EL (cell line): Measurements from ENCODE around the gene FYB2.

Experiments used
- DNase-seq: peaks from one replicate; pipeline ENCODE4 v3.0.0-alpha.2; 2016

Gene FYB2

GRCh38 chr1:56834137-56834900, 15.1 kb upstream of the FYB2 start:
- DNase-seq: no peak

GRCh38 chr1:56833088-56833487, 13.9 kb upstream of the FYB2 start:
- DNase-seq: no peak

GRCh38 chr1:56831871-56832693, 12.9 kb upstream of the FYB2 start:
- peak; percentile 95 for DNase-seq

- no peak for DNase-seq
These were observed 10.8 kb upstream of the FYB2 start for GRCh38 chr1:56830052-56830451.

- DNase-seq: no peak
These were observed 8.5 kb upstream of the FYB2 start for GRCh38 chr1:56827711-56828110.

- no peak for DNase-seq
These were observed 6.2 kb upstream of the FYB2 start for GRCh38 chr1:56825436-56825835.

GRCh38 chr1:56824938-56825337, 5.7 kb upstream of the FYB2 start:
- no peak for DNase-seq

GRCh38 chr1:56824271-56824670, 5.1 kb upstream of the FYB2 start:
- DNase-seq: peak; percentile 25

- no peak for DNase-seq
These were observed 2.2 kb upstream of the FYB2 start for GRCh38 chr1:56821462-56821797.

GRCh38 chr1:56820755-56821461, 1.7 kb upstream of the FYB2 start:
- DNase-seq: peak; percentile 82

- peak; percentile 12 for DNase-seq
These were observed 1.3 kb downstream of the FYB2 start for GRCh38 chr1:56817716-56818463.

GRCh38 chr1:56816909-56817308, 2.3 kb downstream of the FYB2 start:
- no peak for DNase-seq

- DNase-seq: no peak
These were observed 2.9 kb downstream of the FYB2 start for GRCh38 chr1:56816264-56816663.

GRCh38 chr1:56814205-56814604, 5.0 kb downstream of the FYB2 start:
- DNase-seq: no peak

- no peak for DNase-seq
These were observed 7.9 kb downstream of the FYB2 start for GRCh38 chr1:56811331-56811730.

GRCh38 chr1:56808410-56808809, 10.8 kb downstream of the FYB2 start:
- no peak for DNase-seq

GRCh38 chr1:56806804-56807203, 12.4 kb downstream of the FYB2 start:
- no peak for DNase-seq

- DNase-seq: no peak
These were observed 15.5 kb downstream of the FYB2 start for GRCh38 chr1:56803561-56804156.

- peak; percentile 72 for DNase-seq
These were observed 19.4 kb downstream of the FYB2 start for GRCh38 chr1:56799605-56800400.

- DNase-seq: peak; percentile 78
These were observed 21.1 kb downstream of the FYB2 start for GRCh38 chr1:56798053-56798471.

GRCh38 chr1:56797065-56797685, 22.0 kb downstream of the FYB2 start:
- DNase-seq: no peak
